ENCODE measurements around the gene CNTRL.
"Not testable (repeated sequence)": the region's sequence is repeated elsewhere in the genome, so short reads cannot be mapped to it uniquely, and the experiment has no call there.

Gene CNTRL

DNA sequence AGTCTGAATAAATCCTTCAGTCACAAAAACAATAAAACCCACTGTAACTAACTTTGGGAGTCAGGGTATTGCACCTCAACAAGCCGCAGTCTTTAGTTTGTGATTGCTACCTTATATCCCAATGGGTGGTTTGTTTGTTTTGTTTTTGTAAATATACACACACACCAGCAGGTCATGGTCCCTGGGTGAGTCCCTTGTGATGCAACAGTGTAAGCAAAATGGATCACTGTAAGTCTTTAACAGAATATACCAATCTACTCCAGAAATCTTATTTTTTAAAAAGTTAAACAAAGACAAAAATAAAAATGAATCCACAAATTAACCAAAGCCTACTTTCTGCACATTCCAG is 104.6 kb downstream of the CNTRL start:
- DNase-seq (ENCODE audit: low read depth, low spot score) = not testable (repeated sequence)

DNA sequence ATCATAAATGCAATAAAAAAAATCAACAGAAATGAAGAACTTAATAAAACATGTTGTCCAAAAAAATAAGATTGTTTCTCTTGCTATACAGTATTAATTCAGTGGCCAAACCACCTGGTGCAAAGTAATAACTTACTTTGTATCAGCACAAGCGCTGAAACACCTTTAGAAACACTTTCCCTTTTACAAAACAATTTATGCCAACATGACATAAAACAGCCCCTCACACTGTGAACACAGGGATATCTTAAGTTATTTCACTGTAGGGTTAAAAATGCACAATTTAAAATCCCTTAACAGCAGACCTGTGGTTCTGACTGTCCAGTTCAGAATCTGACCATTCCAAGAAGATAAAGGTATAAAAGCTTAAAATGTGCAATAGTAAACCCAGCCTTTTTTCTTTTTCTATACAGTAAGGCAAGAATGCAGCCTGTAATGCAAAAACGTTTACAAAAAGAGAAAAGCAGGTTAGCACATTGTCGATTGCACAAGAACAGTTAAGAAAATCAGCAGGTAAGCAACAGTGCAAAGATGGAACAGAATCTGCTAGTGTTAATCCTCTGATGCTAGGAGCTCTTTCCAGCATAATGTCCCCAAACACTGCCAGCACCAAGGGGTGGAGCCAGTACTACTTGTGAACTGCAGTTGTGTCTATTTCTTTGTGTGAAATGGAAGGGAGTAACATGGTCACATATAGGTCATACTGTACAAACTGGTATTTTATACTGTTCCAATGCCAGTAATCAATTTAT is 105.4 kb downstream of the CNTRL start:
- DNase-seq (ENCODE audit: low read depth, low spot score) = no peak

GRCh38 chr9:121182101-121182836 is 107.5 kb downstream of the CNTRL start:
- no peak for DNase-seq (ENCODE audit: low read depth, low spot score)

DNA sequence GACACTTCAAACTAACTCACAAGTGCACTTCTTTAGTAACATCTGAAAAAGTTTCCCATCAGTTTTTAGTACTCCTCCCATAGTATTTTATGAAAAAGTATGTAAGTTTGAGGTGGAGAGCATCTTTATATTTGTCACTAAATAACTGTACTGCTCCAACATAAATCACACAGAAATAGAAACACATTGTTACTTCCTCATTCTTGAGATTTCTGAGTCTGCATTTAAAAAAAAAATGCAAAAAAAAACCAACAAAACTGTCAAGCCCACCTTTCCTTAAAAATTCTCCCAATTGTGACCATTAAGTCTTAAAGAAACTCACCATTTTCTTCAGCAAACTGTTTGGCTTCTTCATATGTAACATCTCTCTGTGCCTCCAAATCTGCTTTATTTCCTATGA is 108.2 kb downstream of the CNTRL start:
- no peak for DNase-seq (ENCODE audit: low read depth, low spot score)

DNA sequence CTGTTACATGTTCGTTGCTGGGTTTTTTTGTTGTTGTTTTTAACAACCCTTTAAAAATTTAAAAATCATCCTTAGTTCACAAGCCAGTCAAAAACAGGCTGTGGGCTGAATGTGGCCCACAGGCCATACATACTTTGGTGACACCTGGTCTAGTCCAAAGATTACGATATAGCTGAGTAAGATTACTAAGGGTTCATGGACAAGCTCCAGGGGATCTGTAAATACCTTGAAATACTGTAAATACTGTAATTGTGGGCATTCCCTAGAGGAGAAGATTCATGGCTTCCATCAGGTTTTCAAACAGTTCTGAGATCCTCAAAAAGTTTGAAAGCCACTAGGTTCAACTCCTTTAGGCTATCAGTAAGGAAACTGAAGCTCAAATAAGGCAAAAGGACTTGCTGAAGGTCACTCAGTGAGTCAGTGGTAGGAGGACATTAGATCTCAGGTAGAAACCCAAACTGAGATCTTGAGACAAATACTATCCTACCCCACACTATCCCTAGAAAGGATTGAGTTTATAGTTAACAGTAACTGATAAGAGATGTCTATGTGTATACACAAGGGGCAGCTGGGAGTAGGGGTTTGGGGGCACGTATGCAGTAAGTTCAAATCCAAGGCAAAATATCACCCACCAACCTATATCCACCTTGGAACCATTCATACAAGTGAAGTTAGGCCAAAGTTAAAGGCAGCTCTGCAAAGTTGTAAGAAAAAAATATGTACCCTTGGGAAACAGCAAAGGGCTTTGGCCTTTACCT is 109.1 kb downstream of the CNTRL start:
- DNase-seq (ENCODE audit: low read depth, low spot score) = no peak

DNA sequence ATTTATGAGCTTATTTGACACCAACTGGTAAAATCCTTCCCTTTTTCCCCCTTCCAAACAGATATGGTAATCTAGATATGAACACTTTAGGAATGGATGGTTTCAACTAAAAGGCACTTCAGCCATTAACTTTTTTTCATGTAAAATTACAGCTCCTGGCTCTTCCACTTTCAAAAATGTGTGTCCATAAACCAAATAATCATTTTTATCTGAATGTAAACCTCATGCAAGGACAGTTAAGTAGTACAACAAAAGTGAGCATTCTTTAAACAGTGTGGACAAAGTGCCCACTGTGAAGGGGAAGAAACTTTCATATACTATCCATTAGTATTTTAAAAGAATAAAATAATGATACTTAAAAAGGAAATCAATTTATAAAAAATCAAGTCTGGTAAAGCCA is 109.7 kb downstream of the CNTRL start:
- no peak for DNase-seq (ENCODE audit: low read depth, low spot score)

DNA sequence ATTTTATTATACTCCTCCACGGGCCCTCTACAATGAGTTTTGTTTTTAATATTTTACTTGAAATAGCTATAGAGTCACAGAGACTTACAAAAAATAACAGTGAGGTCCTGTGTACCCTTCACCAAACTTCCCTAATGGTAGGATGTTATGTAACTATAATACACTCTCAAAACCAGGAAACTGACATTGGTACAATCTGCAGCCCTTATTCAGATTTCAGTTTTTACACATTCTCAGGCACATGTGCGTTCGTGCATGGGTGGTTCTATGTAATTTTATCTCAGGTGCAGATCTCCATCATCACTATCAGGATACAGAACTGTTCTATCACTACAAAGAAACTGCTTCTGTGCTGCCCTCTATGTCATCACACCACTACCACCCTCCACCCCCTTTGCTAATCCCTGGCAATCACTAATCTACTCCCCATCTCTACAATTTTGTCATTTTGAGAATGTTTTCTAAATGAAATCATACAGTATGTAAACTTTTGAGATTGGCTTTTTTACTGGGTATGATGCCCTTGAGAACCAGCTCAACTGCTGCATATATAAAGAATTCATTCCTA is 110.5 kb downstream of the CNTRL start:
- no peak for DNase-seq (ENCODE audit: low read depth, low spot score)

DNA sequence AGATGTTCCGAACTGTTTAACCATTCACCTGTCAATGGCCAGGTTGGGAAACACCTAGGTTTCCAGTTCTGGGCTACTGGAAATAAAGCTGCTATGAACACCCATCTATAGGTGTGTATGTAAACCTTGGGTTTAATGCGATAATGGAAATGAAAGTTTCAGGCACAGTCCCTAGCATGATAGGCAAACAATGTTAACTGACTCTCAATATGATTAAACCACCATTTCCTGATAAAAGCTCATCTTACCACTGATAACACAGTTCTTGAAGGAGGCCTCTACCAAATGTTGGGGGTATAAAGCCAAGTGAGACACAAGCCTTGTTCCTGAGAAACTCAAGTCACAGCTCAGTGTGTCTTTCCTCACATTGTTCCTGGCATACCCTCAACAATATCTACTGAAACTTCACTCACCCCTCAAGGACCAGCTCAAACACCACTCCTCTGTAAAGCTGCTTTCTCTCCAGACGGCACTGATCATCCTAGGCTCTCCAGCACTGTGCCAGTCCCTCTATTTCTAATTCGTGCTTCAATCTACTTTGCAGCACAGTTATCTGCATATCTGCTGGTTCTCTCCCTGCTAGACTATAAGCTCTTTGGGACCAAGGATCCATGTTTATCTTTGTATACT is 111.1 kb downstream of the CNTRL start:
- DNase-seq (ENCODE audit: low read depth, low spot score) = no peak

- DNase-seq (ENCODE audit: low read depth, low spot score) = no peak
Observed at GRCh38 chr9:121187636-121188305, 113.0 kb downstream of the CNTRL start.

GRCh38 chr9:121189006-121189405 is 114.3 kb downstream of the CNTRL start:
- DNase-seq (ENCODE audit: low read depth, low spot score) = no peak

DNA sequence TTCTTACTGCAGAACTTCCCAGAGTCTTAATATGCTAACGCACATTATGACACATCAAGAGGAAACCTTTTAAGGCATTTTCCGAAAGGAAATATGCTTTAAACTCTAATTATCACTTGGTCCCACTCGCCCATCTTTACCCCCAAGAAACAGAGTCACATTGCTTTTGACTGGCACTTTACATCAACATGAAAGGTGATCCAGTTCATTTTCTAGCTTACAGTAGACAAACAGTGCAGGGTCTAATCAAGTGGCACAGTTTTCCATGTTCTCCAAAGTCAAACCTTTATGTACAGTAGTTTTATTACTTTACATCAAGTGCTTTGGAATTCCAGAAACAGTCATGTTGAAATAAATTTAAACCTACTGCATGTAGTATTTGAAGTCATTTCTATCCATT is 114.9 kb downstream of the CNTRL start:
- no peak for DNase-seq (ENCODE audit: low read depth, low spot score)

- DNase-seq (ENCODE audit: low read depth, low spot score) = no peak
Observed at GRCh38 chr9:121191235-121191634, 116.5 kb downstream of the CNTRL start.

- no peak for DNase-seq (ENCODE audit: low read depth, low spot score)
Observed at GRCh38 chr9:121192518-121192917, 117.8 kb downstream of the CNTRL start.

GRCh38 chr9:121192959-121193640 is 118.3 kb downstream of the CNTRL start:
- DNase-seq (ENCODE audit: low read depth, low spot score) = no peak

- no peak for DNase-seq (ENCODE audit: low read depth, low spot score)
Observed at GRCh38 chr9:121194730-121195129, 120.0 kb downstream of the CNTRL start.

GRCh38 chr9:121196389-121196788 is 121.6 kb downstream of the CNTRL start:
- no peak for DNase-seq (ENCODE audit: low read depth, low spot score)

DNA sequence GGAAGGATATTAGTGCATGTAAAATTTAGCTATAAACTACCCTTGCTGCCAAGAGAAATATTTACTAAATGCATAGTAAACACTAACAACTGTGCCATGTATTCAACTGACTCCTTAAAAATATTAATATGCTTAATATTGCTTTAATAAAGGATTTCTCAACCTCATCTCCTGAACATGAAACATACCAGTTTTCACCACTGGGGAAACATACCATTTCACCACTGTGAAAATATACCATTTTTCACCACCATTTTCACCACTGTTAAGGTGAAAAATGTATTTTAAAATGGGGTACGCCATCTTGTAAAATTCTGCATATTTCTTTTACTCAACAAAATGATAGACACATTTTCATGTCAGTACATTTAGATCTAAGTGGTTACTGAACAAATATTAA is 122.4 kb downstream of the CNTRL start:
- DNase-seq (ENCODE audit: low read depth, low spot score) = no peak

DNA sequence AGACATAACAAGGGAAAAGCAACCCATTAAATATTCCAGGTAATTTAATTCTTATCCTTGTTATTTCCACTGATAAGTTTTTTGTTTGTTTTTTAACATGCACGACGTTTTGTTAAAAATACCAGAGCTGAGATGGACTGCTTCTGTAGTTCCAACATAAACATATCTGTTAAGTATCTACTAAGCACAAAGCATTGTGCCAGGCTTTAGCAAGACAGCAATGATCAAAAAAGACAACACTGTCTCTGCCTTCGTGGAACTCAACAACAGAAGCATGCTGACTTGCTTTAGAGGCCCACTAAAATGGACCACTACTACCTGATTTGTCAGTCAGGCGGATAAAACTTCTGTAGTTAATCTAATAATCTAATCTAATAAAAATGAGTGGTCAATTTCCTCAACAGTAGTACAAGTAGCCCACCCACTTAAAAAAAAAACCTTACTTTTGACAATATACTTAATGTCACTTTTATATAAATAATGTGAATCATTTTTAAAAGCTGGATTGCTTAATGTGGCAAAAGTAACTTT is 123.8 kb downstream of the CNTRL start:
- DNase-seq (ENCODE audit: low read depth, low spot score) = no peak

- DNase-seq (ENCODE audit: low read depth, low spot score) = no peak
Observed at GRCh38 chr9:121199921-121200320, 125.2 kb downstream of the CNTRL start.

GRCh38 chr9:121200356-121200755 is 125.6 kb downstream of the CNTRL start:
- DNase-seq (ENCODE audit: low read depth, low spot score) = no peak
